ENCODE results near the gene ERICH6B. TPM values are rescaled to one million over a fixed set of nuclear protein-coding genes. Genes with fewer than 3 reads are reported as not detected.

ERICH6B gene
- total and polyA plus RNA-seq, 2 of the 8 experiments (the other 6 are each of a cell fraction or from before 2014, with no cell fraction given), result not detected

- ChIA-PET POLR2A (ENCODE audit: partially characterized antibody) (no interaction called here), CTCF (ENCODE audit: partially characterized antibody) (no interaction called here)
- no peak overlapping the region for H2BK20ac ChIP-seq (ENCODE audit: low read length)
- H4K91ac ChIP-seq (replicated peaks; ENCODE audit: insufficient read length, low read length), result no peak overlapping the region
- no peaks in the 10 kb centered on the region for H3K36me3 ChIP-seq (ENCODE audit: control insufficient read depth in 2 of 4, insufficient read depth in 4 of 4, low read length in 3 of 4)
- no peak overlapping the region for H3K18ac ChIP-seq (ENCODE audit: extremely low read depth, low read length)
- H3K14ac ChIP-seq (ENCODE audit: insufficient read length), result no peak overlapping the region
- no peaks in the 10 kb centered on the region for H3K4me1 ChIP-seq (replicated peaks in 1 of 4; ENCODE audit: control insufficient read depth in 3 of 4, insufficient read depth in 4 of 4, low read length in 3 of 4)
- 90% methylated on average over 2 of the region's 2 CpGs; no CpG with 5 or more reads in 1 of the 2 experiments for WGBS, 2 experiments (ENCODE audit: extremely low coverage in 1 of 2, insufficient coverage in 1 of 2, insufficient read length in 1 of 2, insufficient replicate concordance in 2 of 2, low coverage in 1 of 2, low lambda C conversion rate in 2 of 2, missing lambda C conversion rate in 1 of 2)
- H3K23ac ChIP-seq (ENCODE audit: insufficient read length), result no peak overlapping the region
- no peak overlapping the region for H3K27ac ChIP-seq (ENCODE audit: low read depth, low read length)
- H3K79me1 ChIP-seq (ENCODE audit: low read depth, low read length), result no peaks in the 10 kb centered on the region
- H2BK120ac ChIP-seq (replicated peaks; ENCODE audit: low read depth, low read length), result no peak overlapping the region
- no peaks in the 10 kb centered on the region for H3K27me3 ChIP-seq (replicated peaks in 1 of 4; ENCODE audit: control insufficient read depth in 3 of 4, extremely low read depth in 1 of 4, insufficient read depth in 3 of 4, low read length in 3 of 4)
- H4K5ac ChIP-seq (ENCODE audit: insufficient read length, low read depth, low read length), result no peak overlapping the region
- no peak overlapping the region for H2BK12ac ChIP-seq (ENCODE audit: low read depth, low read length)
- no peaks in the 10 kb centered on the region; the same call in 1 of the 2 replicates for H3K23me2 ChIP-seq (ENCODE audit: low read depth, low read length)
- no peak overlapping the region for H3K4me2 ChIP-seq (ENCODE audit: insufficient read depth in 1 of 2, low read depth in 2 of 2, low read length in 2 of 2)
- DNase-seq (ENCODE audit: low read depth in 1 of 2, low spot score in 2 of 2) (no peak), FAIRE-seq (no peak)
- no peak overlapping the region for H2BK5ac ChIP-seq (ENCODE audit: low read depth, low read length)
- H3K4me3 ChIP-seq (ENCODE audit: extremely low read depth in 1 of 4, insufficient read depth in 2 of 4, low read depth in 3 of 4, low read length in 4 of 4), result no peak overlapping the region
- H3K9ac ChIP-seq (replicated peaks in 1 of 4; ENCODE audit: extremely low read depth in 1 of 4, low read depth in 3 of 4, low read length in 3 of 4), result no peak overlapping the region
- no peak overlapping the region for H2BK15ac ChIP-seq (ENCODE audit: low read length)
- H3K9me3 ChIP-seq (ENCODE audit: insufficient read depth in 2 of 2, low read depth in 1 of 2, low read length in 1 of 2), result no peaks in the 10 kb centered on the region
- H3K4ac ChIP-seq (replicated peaks; ENCODE audit: insufficient read length, low read depth, low read length), result no peak overlapping the region
- H2AK5ac ChIP-seq (ENCODE audit: low read depth, low read length), result no peak overlapping the region
- H3K79me2 ChIP-seq (ENCODE audit: control insufficient read depth in 1 of 2, insufficient read depth in 2 of 2, low read length in 2 of 2), result no peaks in the 10 kb centered on the region
- H4K20me1 ChIP-seq (replicated peaks in 1 of 2; ENCODE audit: control insufficient read depth in 1 of 2, insufficient read depth in 2 of 2, low read length in 2 of 2), result no peaks in the 10 kb centered on the region
- no peak overlapping the region for H4K8ac ChIP-seq (ENCODE audit: extremely low read depth, insufficient read depth, low read length)
- no peak overlapping the region for H3K56ac ChIP-seq (replicated peaks; ENCODE audit: insufficient read length, low read depth, low read length)
- no peak overlapping the region for H2AFZ ChIP-seq (ENCODE audit: low read length)
- TF ChIP-seq TAF1 (IDR thresholded peaks at IDR 0.05; ENCODE audit: low read depth, low read length), result no peak
- no peak for TF ChIP-seq BACH1 (IDR thresholded peaks at IDR 0.05; ENCODE audit: low read length)
- TF ChIP-seq KDM4A (IDR thresholded peaks at IDR 0.05; ENCODE audit: low read depth, low read length, severe bottlenecking), result no peak
- TF ChIP-seq POLR2AphosphoS5 (IDR thresholded peaks at IDR 0.05; ENCODE audit: low read depth, low read length), result no peak
- no peak for TF ChIP-seq CHD1 (IDR thresholded peaks at IDR 0.05; ENCODE audit: low read depth, low read length)
These were observed 21.3 kb downstream of the ERICH6B start for GRCh38 chr13:45594227-45594626.
